AG04450 (cell line): ENCODE measurements around the gene CKM. TPM values are rescaled to one million over a fixed set of nuclear protein-coding genes. Genes with fewer than 3 reads are reported as not detected.
A peak's percentile ranks its signal among the peaks of the same experiment; 100 is the strongest.

Experiments
- CTCF ChIA-PET: fragments of 300-600, 350-600 bp; formaldehyde crosslinking; extraction: SDS; loops from one replicate; lab custom pipeline; 2022; ENCODE audit warnings: antibody characterized with exemption, inconsistent platforms; lab: Charles Lee
- POLR2A ChIA-PET: fragments of 350-600 bp; formaldehyde crosslinking; extraction: SDS; loops from one replicate; lab custom pipeline; 2021; ENCODE audit warnings: antibody characterized with exemption, inconsistent platforms; lab: Yijun Ruan, JAX
- DNase-seq: peaks from one replicate; pipeline ENCODE4 v3.0.0-alpha.2; 2011; ENCODE audit warnings: low read depth, low spot score
- H3K27ac ChIP-seq: one replicate; pipeline ENCODE4 v1.5.1; 2012; ENCODE audit warnings: low read depth, low read length, control low read depth
- H3K27me3 ChIP-seq: one replicate; pipeline ENCODE4 v1.6.0; 2012; ENCODE audit warnings: low read length; ENCODE audit not compliant: control insufficient read depth, insufficient read depth
- H3K4me3 ChIP-seq: 2 replicates; pipeline ENCODE4 v1.5.1; 2011; ENCODE audit warnings: mild to moderate bottlenecking, low read depth, low read length, control low read depth
- H3K9me3 ChIP-seq: 2 replicates; pipeline ENCODE4 v1.5.1; 2012; ENCODE audit warnings: low read length; ENCODE audit not compliant: control insufficient read depth, insufficient read depth
- CTCF ChIP-seq: IDR thresholded peaks from 2 replicates; pipeline ENCODE4 v1.5.1; 2011; ENCODE audit warnings: low read depth, low read length, control low read depth, inconsistent platforms
- polyA plus RNA-seq: library from polyadenylated mRNA; depleted of rRNA; stranded (reverse); fragments of >200 nt; gene quantifications from 2 replicates; pipeline ENCODE4 v1.2.3, GENCODE V29; 2011

The CKM gene
- polyA plus RNA-seq, 1 experiment = not detected

GRCh38 chr19:45350477-45351058 lies 27.9 kb upstream of the CKM start:
- no peak for TF ChIP-seq CTCF
- Histone ChIP-seq H3K4me3 (no peak overlapping the region), H3K27ac (peak overlapping the region; percentile 11), H3K27me3 (no peaks in the 10 kb centered on the region), H3K9me3 (no peaks in the 10 kb centered on the region; the same call in 1 of the 2 replicates)
- ChIA-PET POLR2A (interaction anchor here (0.9 kb wide), 1 partner anchor 16 kb away, joined by 6 read pairs; no protein-coding TSS in a partner anchor), CTCF (no interaction called here)
- DNase-seq = no peak

DNA sequence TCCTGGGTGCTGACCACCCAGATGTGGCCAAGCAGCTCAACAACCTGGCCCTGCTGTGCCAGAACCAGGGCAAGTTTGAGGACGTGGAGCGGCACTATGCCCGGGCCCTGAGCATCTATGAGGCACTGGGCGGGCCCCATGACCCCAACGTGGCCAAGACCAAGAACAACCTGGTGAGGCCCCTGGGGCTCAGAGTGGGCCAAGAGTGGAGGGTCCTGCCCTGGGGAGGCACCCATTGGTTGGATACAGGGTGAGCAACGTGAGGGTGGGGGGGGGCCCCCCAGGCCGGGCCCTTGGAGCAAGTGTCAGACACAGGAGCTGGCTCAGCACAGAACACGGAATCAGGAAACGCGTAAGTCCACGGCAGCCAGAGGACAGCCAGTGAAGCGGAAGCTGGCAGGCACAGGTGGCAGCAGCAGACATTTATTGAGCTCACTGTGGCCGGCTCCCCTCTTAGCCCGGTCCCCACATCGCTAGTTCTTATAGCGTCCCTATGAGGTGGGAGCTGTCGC lies 26.8 kb upstream of the CKM start:
- ChIA-PET POLR2A (no interaction called here), CTCF (no interaction called here)
- Histone ChIP-seq H3K9me3 (no peaks in the 10 kb centered on the region; the same call in 1 of the 2 replicates), H3K27ac (no peak overlapping the region), H3K27me3 (peaks cover 3% of the 10 kb centered on the region), H3K4me3 (no peak overlapping the region)
- no peak for TF ChIP-seq CTCF
- no peak for DNase-seq

- Histone ChIP-seq H3K27ac (no peak overlapping the region), H3K4me3 (no peak overlapping the region), H3K27me3 (peaks cover 3% of the 10 kb centered on the region), H3K9me3 (no peaks in the 10 kb centered on the region; the same call in 1 of the 2 replicates)
- TF ChIP-seq CTCF = no peak
- no peak for DNase-seq
- ChIA-PET CTCF (no interaction called here), POLR2A (no interaction called here)
These were observed 26.4 kb upstream of the CKM start for GRCh38 chr19:45349126-45349415.

DNA sequence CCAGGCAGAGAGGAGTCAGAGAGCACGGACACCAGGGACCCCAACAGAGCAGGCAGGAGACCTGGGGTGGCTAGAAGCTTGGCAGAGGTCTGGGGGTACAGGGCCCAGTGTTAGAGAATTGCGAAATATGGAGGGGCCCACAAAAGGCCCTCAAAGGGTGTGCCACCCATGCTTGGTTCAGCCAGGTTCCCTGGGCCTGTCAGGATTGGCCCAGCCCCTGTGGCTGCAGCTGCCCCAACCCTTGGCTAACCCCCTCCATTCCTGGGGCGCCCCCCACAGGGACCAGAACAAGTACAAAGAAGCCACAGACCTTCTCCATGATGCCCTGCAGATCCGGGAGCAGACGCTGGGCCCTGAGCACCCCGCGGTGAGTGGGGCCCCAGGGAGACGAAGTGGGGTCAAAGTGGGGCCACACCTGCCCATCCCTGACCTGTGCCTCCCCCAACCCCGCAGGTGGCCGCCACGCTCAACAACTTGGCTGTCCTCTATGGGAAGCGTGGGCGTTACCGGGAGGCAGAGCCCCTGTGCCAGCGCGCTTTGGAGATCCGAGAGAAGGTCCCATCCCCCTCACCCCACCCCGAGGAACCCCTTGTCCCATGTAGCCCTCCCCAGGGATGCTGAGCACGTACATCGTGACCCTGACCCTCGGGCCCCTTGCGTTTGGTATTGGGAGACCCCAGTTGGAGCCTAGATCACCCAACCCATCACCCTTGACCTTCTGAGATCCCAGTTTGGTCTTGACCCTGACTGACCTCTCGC lies 25.9 kb upstream of the CKM start:
- POLR2A ChIA-PET = no interaction called here
- peaks cover 3% of the 10 kb centered on the region for H3K27me3 ChIP-seq
- no peak for DNase-seq

More for the DNA sequence above, 25.9 kb upstream of the CKM start:
- no peaks in the 10 kb centered on the region; the same call in 1 of the 2 replicates for H3K9me3 ChIP-seq
- H3K4me3 ChIP-seq = no peak overlapping the region
- TF ChIP-seq CTCF = no peak
- CTCF ChIA-PET = no interaction called here
- H3K27ac ChIP-seq = no peak overlapping the region
